OCI-LY7 (cell line): ENCODE measurements around the gene ERGIC2. TPM values are rescaled to one million over a fixed set of nuclear protein-coding genes. Genes with fewer than 3 reads are reported as not detected.

ENCODE experiments used
- BruUV-seq: library from RNA; stranded (reverse); fragments of 400-500 nt; replicated peaks from 2 replicates; lab custom pipeline; 2021; lab: Mats Ljungman, UMichigan
- CTCF ChIA-PET: fragments of 300-600 bp; sonication (Branson Sonifier 250); formaldehyde crosslinking; loops from one replicate; lab custom pipeline; 2022; ENCODE audit warnings: antibody characterized with exemption; ENCODE audit not compliant: unreplicated experiment; lab: Charles Lee
- POLR2A ChIA-PET: fragments of 300-600 bp; sonication (Branson Sonifier 250); formaldehyde crosslinking; loops from one replicate; lab custom pipeline; 2022; ENCODE audit warnings: antibody characterized with exemption; lab: Charles Lee
- DNase-seq: peaks from one replicate; pipeline ENCODE4 v3.0.0-alpha.2; 2015; ENCODE audit warnings: low spot score
- H2AFZ ChIP-seq: fragments of 200-600 bp; sonication (generic), shearing (Covaris generic); 2 replicates; pipeline ENCODE4 v1.6.1; 2014; ENCODE audit warnings: mild to moderate bottlenecking, antibody characterized with exemption, low read length, moderate library complexity
- H3K27ac ChIP-seq: fragments of 200-600 bp; sonication (generic); 2 replicates; pipeline ENCODE4 v1.5.1; 2014; ENCODE audit warnings: mixed run types, low read depth, mild to moderate bottlenecking, moderate library complexity, low read length, inconsistent platforms; ENCODE audit not compliant: poor library complexity, severe bottlenecking
- H3K36me3 ChIP-seq: fragments of 200-600 bp; sonication (generic); 2 replicates; pipeline ENCODE4 v1.6.1; 2014; ENCODE audit warnings: mild to moderate bottlenecking, antibody characterized with exemption, low read length, moderate library complexity, mixed read lengths; ENCODE audit not compliant: insufficient read depth
- H3K4me1 ChIP-seq: fragments of 200-600 bp; sonication (generic); 2 replicates; pipeline ENCODE4 v1.5.1; 2014; ENCODE audit warnings: mild to moderate bottlenecking, low read length; ENCODE audit not compliant: insufficient read depth, poor library complexity, severe bottlenecking
- H3K4me2 ChIP-seq: fragments of 200-600 bp; sonication (generic); 2 replicates; pipeline ENCODE4 v1.6.1; 2014; ENCODE audit warnings: mild to moderate bottlenecking, low read length
- H3K4me3 ChIP-seq: fragments of 200-600 bp; sonication (generic); 2 replicates; pipeline ENCODE4 v1.5.1; 2014; ENCODE audit warnings: mild to moderate bottlenecking, low read depth, low read length; ENCODE audit not compliant: poor library complexity, severe bottlenecking
- H3K79me2 ChIP-seq: fragments of 200-600 bp; sonication (generic); 2 replicates; pipeline ENCODE4 v1.6.1; 2016; ENCODE audit warnings: low read depth, mild to moderate bottlenecking, low read length, moderate library complexity, mixed read lengths; ENCODE audit not compliant: insufficient read depth
- H3K9me2 ChIP-seq: fragments of 200-600 bp; sonication (generic); 2 replicates; pipeline ENCODE4 v1.6.1; 2016; ENCODE audit warnings: mild to moderate bottlenecking, low read length, mixed read lengths; ENCODE audit not compliant: insufficient read depth
- H3K9me3 ChIP-seq: fragments of 200-600 bp; sonication (generic); 2 replicates; pipeline ENCODE4 v1.6.1; 2014; ENCODE audit warnings: mild to moderate bottlenecking, mixed run types, low read length, mixed read lengths
- H4K20me1 ChIP-seq: fragments of 200-600 bp; sonication (generic); 2 replicates; pipeline ENCODE4 v1.6.1; 2014; ENCODE audit warnings: mild to moderate bottlenecking, antibody characterized with exemption, low read length, moderate library complexity, mixed read lengths; ENCODE audit not compliant: insufficient read depth
- CTCF ChIP-seq: fragments of 200-600 bp; sonication (generic); conservative IDR thresholded peaks from 2 replicates; pipeline ENCODE4 v1.5.1; 2014; ENCODE audit warnings: mild to moderate bottlenecking, antibody characterized with exemption, low read length, moderate library complexity, mixed read lengths
- EZH2phosphoT487 ChIP-seq: fragments of 200-600 bp; sonication (generic); IDR thresholded peaks from 2 replicates; pipeline ENCODE4 v1.6.1; 2018; ENCODE audit warnings: low read depth, borderline replicate concordance, mild to moderate bottlenecking, mixed run types, antibody characterized with exemption, low read length, moderate library complexity, mixed read lengths
- intact Hi-C: fragments of 100-400 bp; cut with micrococcal nuclease; formaldehyde crosslinking; loops from one replicate; pipeline ENCODE4 v1.10.0; 2022; ENCODE audit not compliant: unreplicated experiment
- total RNA-seq, 2 experiments: library from RNA; depleted of rRNA in 1 of 2; stranded (reverse); fragments of >200 nt in 1 of 2; shearing (Covaris generic) in 1 of 2; gene quantifications; 2 replicates each; pipeline ENCODE4 v1.2.3, GENCODE V29; 2014 to 2022

ERGIC2 gene
- total RNA-seq, 2 experiments from 2014 or later = 34.5 to 61.7 TPM

- intact Hi-C loops = loop anchor here (5.0 kb wide), 1 partner anchor 44 kb away; the partner anchor contains the start of gene ERGIC2
- ChIA-PET POLR2A (interaction anchor here (0.7 to 1.0 kb wide), 2 partner anchors 10 to 1326 kb away, joined by 3 read pairs; no protein-coding TSS in a partner anchor), CTCF (no interaction called here)
- no peak overlapping the region for H2AFZ ChIP-seq
- H3K36me3 ChIP-seq = no peaks in the 10 kb centered on the region
- H3K4me3 ChIP-seq = no peak overlapping the region
- BruUV-seq = no TSS peak
- no peaks in the 10 kb centered on the region for H4K20me1 ChIP-seq
- no peaks in the 10 kb centered on the region for H3K79me2 ChIP-seq
- DNase-seq = no peak
- H3K9me2 ChIP-seq = no peaks in the 10 kb centered on the region
- no peak overlapping the region for H3K27ac ChIP-seq
- peaks cover 31% of the 10 kb centered on the region for H3K4me1 ChIP-seq
- TF ChIP-seq CTCF = no peak
- no peak for TF ChIP-seq EZH2phosphoT487
- H3K4me2 ChIP-seq = no peak overlapping the region
- H3K9me3 ChIP-seq = no peaks in the 10 kb centered on the region
Observed at GRCh38 chr12:29426498-29426897, 45.5 kb upstream of the ERGIC2 start.

GRCh38 chr12:29425722-29426121 is 44.8 kb upstream of the ERGIC2 start:
- BruUV-seq = no TSS peak
- intact Hi-C loops = loop anchor here (5.0 kb wide), 1 partner anchor 43 kb away; the partner anchor contains the start of gene ERGIC2
- ChIA-PET CTCF (no interaction called here), POLR2A (no interaction called here)
- Histone ChIP-seq H3K79me2 (no peaks in the 10 kb centered on the region), H4K20me1 (no peaks in the 10 kb centered on the region), H2AFZ (no peak overlapping the region), H3K27ac (no peak overlapping the region), H3K4me3 (no peak overlapping the region), H3K4me2 (no peak overlapping the region), H3K36me3 (no peaks in the 10 kb centered on the region), H3K4me1 (peaks cover 31% of the 10 kb centered on the region), H3K9me2 (no peaks in the 10 kb centered on the region), H3K9me3 (no peaks in the 10 kb centered on the region)
- DNase-seq = no peak
- TF ChIP-seq EZH2phosphoT487 (no peak), CTCF (no peak)

GRCh38 chr12:29416748-29417147 is 35.8 kb upstream of the ERGIC2 start:
- intact Hi-C loops = no loop called here
- H3K79me2 ChIP-seq = no peaks in the 10 kb centered on the region
- no peak for DNase-seq
- no peaks in the 10 kb centered on the region for H3K9me2 ChIP-seq
- H3K4me2 ChIP-seq = no peak overlapping the region
- TF ChIP-seq CTCF = no peak
- TF ChIP-seq EZH2phosphoT487 = no peak
- H2AFZ ChIP-seq = no peak overlapping the region
- H4K20me1 ChIP-seq = no peaks in the 10 kb centered on the region
- H3K36me3 ChIP-seq = no peaks in the 10 kb centered on the region
- no peaks in the 10 kb centered on the region for H3K4me1 ChIP-seq
- CTCF ChIA-PET = no interaction called here
- POLR2A ChIA-PET = interaction anchor here (0.6 to 0.8 kb wide), 2 partner anchors 10 to 1574 kb away, joined by 3 read pairs; no protein-coding TSS in a partner anchor
- H3K4me3 ChIP-seq = no peak overlapping the region
- BruUV-seq = no TSS peak
- no peak overlapping the region for H3K27ac ChIP-seq
- H3K9me3 ChIP-seq = no peaks in the 10 kb centered on the region
